H1 (cell line): ENCODE measurements around the gene RMRP. TPM values are rescaled to one million over a fixed set of nuclear protein-coding genes. Genes with fewer than 3 reads are reported as not detected.

Experiments used
- CTCF ChIA-PET: fragments of 300-600 bp; sonication (Branson Sonifier 250); formaldehyde crosslinking; loops from one replicate; lab custom pipeline; 2021; ENCODE audit not compliant: partially characterized antibody; lab: Charles Lee
- POLR2A ChIA-PET: fragments of 300-600 bp; sonication (Branson Sonifier 250); formaldehyde crosslinking; loops from one replicate; lab custom pipeline; 2021; ENCODE audit warnings: inconsistent platforms; ENCODE audit not compliant: partially characterized antibody; lab: Charles Lee
- DNase-seq, 2 experiments: peaks; one replicate each; pipeline versions ENCODE4 v3.0.0 to v3.0.0-alpha.2; 2010 to 2022; ENCODE audit warnings: low spot score in 2 of 2, low read depth in 1 of 2, mixed read lengths in 1 of 2
- FAIRE-seq: peaks from 2 replicates; lab custom pipeline; 2011; peaks lifted over from hg19 to GRCh38; lab: Jason Lieb, UNC
- H2AFZ ChIP-seq: 2 replicates; pipeline ENCODE4 v1.8.1; 2012; ENCODE audit warnings: low read length, inconsistent platforms
- H2AK5ac ChIP-seq: 2 replicates; pipeline ENCODE4 v1.6.1; 2013; ENCODE audit warnings: low read depth, low read length
- H2BK120ac ChIP-seq: replicated peaks from 2 replicates; pipeline ENCODE3; 2013; ENCODE audit warnings: low read depth, low read length, inconsistent platforms
- H2BK12ac ChIP-seq: 2 replicates; pipeline ENCODE4 v1.6.1; 2013; ENCODE audit warnings: low read depth, low read length
- H2BK15ac ChIP-seq: 2 replicates; pipeline ENCODE4 v1.6.1; 2013; ENCODE audit warnings: low read length
- H2BK20ac ChIP-seq: 2 replicates; pipeline ENCODE4 v1.6.1; 2013; ENCODE audit warnings: low read length
- H2BK5ac ChIP-seq: 2 replicates; pipeline ENCODE4 v1.6.1; 2013; ENCODE audit warnings: low read depth, low read length
- H3K14ac ChIP-seq: 2 replicates; pipeline ENCODE4 v1.6.1; 2013; ENCODE audit warnings: inconsistent platforms; ENCODE audit not compliant: insufficient read length
- H3K18ac ChIP-seq: 2 replicates; pipeline ENCODE4 v1.6.1; 2013; ENCODE audit warnings: low read length; ENCODE audit errors: extremely low read depth
- H3K23ac ChIP-seq: 2 replicates; pipeline ENCODE4 v1.6.1; 2013; ENCODE audit warnings: inconsistent platforms; ENCODE audit not compliant: insufficient read length
- H3K23me2 ChIP-seq: 2 replicates; pipeline ENCODE4 v1.6.1; 2013; ENCODE audit warnings: low read depth, low read length
- H3K27ac ChIP-seq: 2 replicates; pipeline ENCODE4 v1.6.1; 2011; ENCODE audit warnings: low read depth, low read length, inconsistent platforms
- H3K27me3 ChIP-seq, 4 experiments: replicated peaks in 1 of 4; 1 replicate in 1 of 4; 2 replicates in 3 of 4; pipeline versions ENCODE4 v1.6.1 to v1.8.1; 2011 to 2013; ENCODE audit warnings: low read length in 3 of 4, mild to moderate bottlenecking in 3 of 4, inconsistent platforms in 2 of 4, mixed read lengths in 2 of 4, moderate library complexity in 1 of 4; ENCODE audit not compliant: control insufficient read depth in 3 of 4, insufficient read depth in 3 of 4; ENCODE audit errors: extremely low read depth in 1 of 4
- H3K36me3 ChIP-seq, 4 experiments: 2 replicates each; pipeline versions ENCODE4 v1.6.1 to v1.8.1; 2011 to 2013; ENCODE audit warnings: mild to moderate bottlenecking in 4 of 4, low read length in 3 of 4, moderate library complexity in 2 of 4, control low read depth in 1 of 4, inconsistent platforms in 1 of 4; ENCODE audit not compliant: insufficient read depth in 4 of 4, control insufficient read depth in 2 of 4
- H3K4ac ChIP-seq: replicated peaks from 2 replicates; pipeline ENCODE3; 2013; ENCODE audit warnings: low read length, low read depth, mixed read lengths, inconsistent platforms; ENCODE audit not compliant: insufficient read length
- H3K4me1 ChIP-seq, 4 experiments: replicated peaks in 1 of 4; 1 replicate in 1 of 4; 2 replicates in 3 of 4; pipeline versions ENCODE4 v1.6.1 to v1.8.1; 2011 to 2013; ENCODE audit warnings: low read length in 3 of 4, inconsistent platforms in 2 of 4, mixed read lengths in 1 of 4; ENCODE audit not compliant: insufficient read depth in 4 of 4, control insufficient read depth in 3 of 4
- H3K4me2 ChIP-seq, 2 experiments: 2 replicates each; pipeline versions ENCODE4 v1.6.1 to v1.8.1; 2011 to 2013; ENCODE audit warnings: low read depth in 2 of 2, low read length in 2 of 2, control low read depth in 1 of 2, inconsistent platforms in 1 of 2, mild to moderate bottlenecking in 1 of 2; ENCODE audit not compliant: insufficient read depth in 1 of 2
- H3K4me3 ChIP-seq, 4 experiments: fragments of 200-600, 300-600 bp in 1 of 4; sonication (generic), shearing (Covaris generic), sonication (Bioruptor Twin) in 1 of 4; 2 replicates each; pipeline versions ENCODE4 v1.5.1 to v1.8.1; 2011 to 2016; ENCODE audit warnings: low read length in 4 of 4, low read depth in 3 of 4, control low read depth in 2 of 4, inconsistent platforms in 2 of 4, mild to moderate bottlenecking in 2 of 4, mixed read lengths in 1 of 4, moderate library complexity in 1 of 4; ENCODE audit not compliant: insufficient read depth in 2 of 4; ENCODE audit errors: extremely low read depth in 1 of 4
- H3K56ac ChIP-seq: replicated peaks from 2 replicates; pipeline ENCODE3; 2013; ENCODE audit warnings: low read depth, mild to moderate bottlenecking, mixed read lengths, low read length, inconsistent platforms; ENCODE audit not compliant: insufficient read length
- H3K79me1 ChIP-seq: 2 replicates; pipeline ENCODE4 v1.6.1; 2013; ENCODE audit warnings: low read depth, low read length, control low read depth
- H3K79me2 ChIP-seq, 2 experiments: 2 replicates each; pipeline versions ENCODE4 v1.6.1 to v1.8.1; 2012 to 2013; ENCODE audit warnings: low read length in 2 of 2, mild to moderate bottlenecking in 2 of 2, inconsistent platforms in 1 of 2; ENCODE audit not compliant: insufficient read depth in 2 of 2, control insufficient read depth in 1 of 2
- H3K9ac ChIP-seq, 4 experiments: replicated peaks in 1 of 4; 1 replicate in 1 of 4; 2 replicates in 3 of 4; pipeline versions ENCODE4 v1.6.1 to v1.8.1; 2011 to 2013; ENCODE audit warnings: low read depth in 3 of 4, low read length in 3 of 4, control low read depth in 2 of 4, mild to moderate bottlenecking in 2 of 4, moderate library complexity in 2 of 4, inconsistent platforms in 1 of 4; ENCODE audit errors: extremely low read depth in 1 of 4
- H3K9me3 ChIP-seq, 2 experiments: 2 replicates each; pipeline versions ENCODE4 v1.6.1 to v1.8.1; 2012 to 2013; ENCODE audit warnings: mild to moderate bottlenecking in 2 of 2, moderate library complexity in 2 of 2, control low read depth in 1 of 2, inconsistent platforms in 1 of 2, low read depth in 1 of 2, low read length in 1 of 2, mixed read lengths in 1 of 2; ENCODE audit not compliant: insufficient read depth in 2 of 2
- H4K20me1 ChIP-seq, 2 experiments: replicated peaks in 1 of 2; 2 replicates each; pipeline versions ENCODE3 to v1.8.1; 2011 to 2013; ENCODE audit warnings: inconsistent platforms in 2 of 2, low read length in 2 of 2, mild to moderate bottlenecking in 1 of 2; ENCODE audit not compliant: insufficient read depth in 2 of 2, control insufficient read depth in 1 of 2
- H4K5ac ChIP-seq: 2 replicates; pipeline ENCODE4 v1.6.1; 2013; ENCODE audit warnings: low read length, low read depth, mixed read lengths, inconsistent platforms; ENCODE audit not compliant: insufficient read length
- H4K8ac ChIP-seq: 2 replicates; pipeline ENCODE4 v1.8.0; 2013; ENCODE audit warnings: mild to moderate bottlenecking, moderate library complexity, low read length, inconsistent platforms; ENCODE audit not compliant: insufficient read depth; ENCODE audit errors: extremely low read depth
- H4K91ac ChIP-seq: replicated peaks from 2 replicates; pipeline ENCODE3; 2013; ENCODE audit warnings: low read length, mixed read lengths, inconsistent platforms; ENCODE audit not compliant: insufficient read length
- CBX8 ChIP-seq: fragments of 300-800, 300-1000 bp; sonication (generic); IDR thresholded peaks from 2 replicates; pipeline ENCODE4 v1.7.1; 2016; ENCODE audit warnings: low read depth, low read length, borderline replicate concordance
- CHD2 ChIP-seq: IDR thresholded peaks from 2 replicates; pipeline ENCODE4 v1.6.1; 2012; ENCODE audit warnings: low read length, improper control_type of control experiment
- E2F6 ChIP-seq: IDR thresholded peaks from 2 replicates; pipeline ENCODE4 v1.6.1; 2012; ENCODE audit warnings: inconsistent platforms
- EGR1 ChIP-seq: IDR thresholded peaks from 2 replicates; pipeline ENCODE4 v1.6.1; 2011; ENCODE audit warnings: low read depth, low read length, borderline replicate concordance
- GTF2F1 ChIP-seq: IDR thresholded peaks from 2 replicates; pipeline ENCODE4 v1.6.1; 2012; ENCODE audit warnings: low read depth, low read length, improper control_type of control experiment, borderline replicate concordance
- JUN ChIP-seq: IDR thresholded peaks from 2 replicates; pipeline ENCODE4 v1.6.1; 2011; ENCODE audit warnings: low read depth, mild to moderate bottlenecking, improper control_type of control experiment, low read length
- RFX5 ChIP-seq: IDR thresholded peaks from 2 replicates; pipeline ENCODE4 v1.6.1; 2011; ENCODE audit warnings: low read depth, low read length, improper control_type of control experiment, borderline replicate concordance
- SIRT6 ChIP-seq: IDR thresholded peaks from one replicate; pipeline ENCODE4 v1.7.1; 2012; ENCODE audit warnings: low read length, inconsistent platforms
- SRF ChIP-seq: IDR thresholded peaks from 2 replicates; pipeline ENCODE4 v1.6.1; 2011; ENCODE audit warnings: mild to moderate bottlenecking, low read depth, low read length, moderate library complexity
- WGBS, 2 experiments: shearing (Covaris generic) in 1 of 2; methylation state at CpG; one replicate each; pipeline versions ENCODE4 v1.1.6 to v1.1.7; 2013 to 2015; ENCODE audit warnings: low lambda C conversion rate in 2 of 2, mixed read lengths in 2 of 2, inconsistent platforms in 1 of 2, low coverage in 1 of 2, missing lambda C conversion rate in 1 of 2; ENCODE audit not compliant: insufficient replicate concordance in 2 of 2, insufficient coverage in 1 of 2, insufficient read length in 1 of 2; ENCODE audit errors: extremely low coverage in 1 of 2, missing lambda C conversion rate in 1 of 2; 5-methylcytosine and 5-hydroxymethylcytosine counted together
- polyA plus RNA-seq, 7 experiments: library from polyadenylated mRNA; depleted of rRNA in 3 of 7; stranded (reverse) in 5 of 7; unstranded in 2 of 7; fragments of >200 nt in 5 of 7; fragments of 200-250 nt in 2 of 7; gene quantifications; 1 replicate in 5 of 7; 2 replicates in 1 of 7; 4 replicates in 1 of 7; pipeline versions ENCODE4 v1.2.1 to v1.2.3, GENCODE V29; 2011 to 2013; ENCODE audit warnings: missing spikeins in 2 of 7, mixed read lengths in 2 of 7
- total RNA-seq: library from RNA; stranded (reverse); fragmentation: NEBNext Ultra II Directional; extraction: Animal tissue kit (Norgen Biotek cat#: 25700); gene quantifications from 2 replicates; pipeline ENCODE4 v1.2.1, GENCODE V29; 2021

Gene RMRP
- total and polyA plus RNA-seq, 2 of the 8 experiments (the other 6 are each of a cell fraction or from before 2014, with no cell fraction given): 169 to 14,987 TPM

GRCh38 chr9:35703906-35704672 lies 46.3 kb upstream of the RMRP start:
- ChIA-PET CTCF (interaction anchor here (0.6 to 13.1 kb wide), 7 partner anchors 10 to 92 kb away, joined by 3 to 199 read pairs (median 4); partner anchors contain the start of genes ARHGEF39 and TPM2), POLR2A (interaction anchor here (1.2 to 4.8 kb wide), 4 partner anchors 8 to 23 kb away, joined by 4 to 19 read pairs (median 12); partner anchors contain the start of gene TPM2)
- Histone ChIP-seq H3K4ac (no peak overlapping the region), H4K8ac (no peak overlapping the region), H4K5ac (no peak overlapping the region), H3K23me2 (no peaks in the 10 kb centered on the region), H3K56ac (no peak overlapping the region), H3K27ac (no peak overlapping the region), H3K18ac (no peak overlapping the region), H3K79me1 (no peaks in the 10 kb centered on the region), H3K4me1 (no peaks in the 10 kb centered on the region), H2BK15ac (no peak overlapping the region), H3K4me2 (no peak overlapping the region), H3K36me3 (peaks cover 47 to 89% (median 82%) of the 10 kb centered on the region in 4 experiments), H2BK20ac (no peak overlapping the region), H3K23ac (no peak overlapping the region), H3K27me3 (no peaks in the 10 kb centered on the region), H3K4me3 (no peak overlapping the region), H4K91ac (no peak overlapping the region), H3K14ac (no peak overlapping the region), H3K9ac (no peak overlapping the region; a peak in 1 of 7 replicates), H2BK12ac (no peak overlapping the region), H3K9me3 (no peaks in the 10 kb centered on the region), H2AFZ (no peak overlapping the region), H3K79me2 (no peaks in the 10 kb centered on the region), H2AK5ac (no peak overlapping the region), H4K20me1 (peaks cover 0 to 9% of the 10 kb centered on the region in 2 experiments), H2BK5ac (no peak overlapping the region), H2BK120ac (no peak overlapping the region)
- FAIRE-seq (no peak), DNase-seq (no peak)
- TF ChIP-seq E2F6 (no peak), JUN (no peak), CHD2 (no peak), SIRT6 (no peak), SRF (no peak), GTF2F1 (no peak), EGR1 (no peak), CBX8 (no peak), RFX5 (no peak)
- WGBS, 2 experiments: 96% methylated on average over 25 of the region's 26 CpGs; no CpG with 5 or more reads in 1 of the 2 experiments
